HEK293 (cell line): ENCODE data around the gene CPN1.

Experiments used
- CTCF ChIA-PET: fragments of 350-600 bp; formaldehyde crosslinking; extraction: SDS; loops from one replicate; lab custom pipeline; 2021; ENCODE audit warnings: antibody characterized with exemption; lab: Yijun Ruan, JAX
- POLR2A ChIA-PET: fragments of 300-600 bp; formaldehyde crosslinking; extraction: SDS; loops from one replicate; lab custom pipeline; 2020; ENCODE audit warnings: antibody characterized with exemption, inconsistent platforms; lab: Yijun Ruan, JAX
- H3K27ac ChIP-seq: fragments of 200-500 bp; sonication (Bioruptor generic); 2 replicates; pipeline ENCODE4 v1.5.1; 2014; ENCODE audit warnings: low read depth, low read length, control low read depth, inconsistent platforms; ENCODE audit errors: extremely low read depth
- H3K36me3 ChIP-seq, 2 experiments: fragments of 200-500 bp in 1 of 2; sonication (Bioruptor generic) in 1 of 2; 1 replicate in 1 of 2; 2 replicates in 1 of 2; pipeline ENCODE4 v1.5.1; 2014 to 2017; ENCODE audit warnings: inconsistent platforms in 2 of 2, low read length in 2 of 2; ENCODE audit not compliant: control insufficient read depth in 2 of 2, insufficient read depth in 1 of 2
- H3K4me1 ChIP-seq: fragments of 200-500 bp; sonication (Bioruptor generic); 2 replicates; pipeline ENCODE4 v1.5.1; 2014; ENCODE audit warnings: mild to moderate bottlenecking, low read length, inconsistent platforms; ENCODE audit not compliant: control insufficient read depth, insufficient read depth
- H3K4me3 ChIP-seq: 2 replicates; pipeline ENCODE4 v1.5.1; 2011; ENCODE audit warnings: low read depth, mild to moderate bottlenecking, control low read depth, low read length, moderate library complexity
- H3K9me3 ChIP-seq: fragments of 200-500 bp; sonication (Bioruptor generic); 2 replicates; pipeline ENCODE4 v1.5.1; 2014; ENCODE audit warnings: low read depth, low read length, inconsistent platforms; ENCODE audit not compliant: control insufficient read depth, insufficient read depth
- HOXD13 ChIP-seq: sonication (generic); formaldehyde crosslinking; IDR thresholded peaks from 2 replicates; pipeline ENCODE4 v1.8.0; 2022; ENCODE audit warnings: missing genetic modification reagents, borderline replicate concordance
- OSR2 ChIP-seq: fragments of 450-650 bp; formaldehyde crosslinking; IDR thresholded peaks from 2 replicates; pipeline ENCODE4 v1.5.1; 2016; ENCODE audit warnings: missing biosample characterization, missing genetic modification characterization
- SALL2 ChIP-seq: fragments of 450-650 bp; formaldehyde crosslinking; IDR thresholded peaks from 2 replicates; pipeline ENCODE4 v1.5.0; 2017; ENCODE audit warnings: missing biosample characterization, mild to moderate bottlenecking, missing genetic modification characterization, borderline replicate concordance
- SCRT1 ChIP-seq: fragments of 450-650 bp; formaldehyde crosslinking; IDR thresholded peaks from 2 replicates; pipeline ENCODE4 v1.5.1; 2016; ENCODE audit warnings: missing biosample characterization, missing genetic modification characterization, borderline replicate concordance
- SP7 ChIP-seq: fragments of 450-650 bp; formaldehyde crosslinking; IDR thresholded peaks from 2 replicates; pipeline ENCODE4 v1.5.1; 2016; ENCODE audit warnings: missing biosample characterization, missing genetic modification characterization
- ZBTB20 ChIP-seq: fragments of 450-650 bp; formaldehyde crosslinking; IDR thresholded peaks from 2 replicates; pipeline ENCODE4 v1.5.1; 2016; ENCODE audit warnings: missing biosample characterization, missing genetic modification characterization
- ZBTB44 ChIP-seq: fragments of 450-650 bp; IDR thresholded peaks from 2 replicates; pipeline ENCODE4 v1.5.1; 2018; ENCODE audit warnings: missing biosample characterization, mild to moderate bottlenecking, missing genetic modification characterization
- ZBTB6 ChIP-seq: fragments of 450-650 bp; formaldehyde crosslinking; IDR thresholded peaks from 2 replicates; pipeline ENCODE4 v1.5.1; 2017; ENCODE audit warnings: missing biosample characterization, missing genetic modification characterization
- ZNF133 ChIP-seq: fragments of 450-650 bp; formaldehyde crosslinking; IDR thresholded peaks from 2 replicates; pipeline ENCODE4 v1.5.1; 2016; ENCODE audit warnings: missing biosample characterization, missing genetic modification characterization
- ZNF138 ChIP-seq: fragments of 450-650 bp; formaldehyde crosslinking; IDR thresholded peaks from 2 replicates; pipeline ENCODE4 v1.5.1; 2016; ENCODE audit warnings: missing biosample characterization, missing genetic modification characterization, borderline replicate concordance
- ZNF169 ChIP-seq: fragments of 450-650 bp; formaldehyde crosslinking; IDR thresholded peaks from 2 replicates; pipeline ENCODE4 v1.5.1; 2016; ENCODE audit warnings: missing biosample characterization, missing genetic modification characterization
- ZNF174 ChIP-seq: fragments of 450-650 bp; formaldehyde crosslinking; IDR thresholded peaks from 2 replicates; pipeline ENCODE4 v1.5.0; 2017; ENCODE audit warnings: missing biosample characterization, mild to moderate bottlenecking, missing genetic modification characterization
- ZNF266 ChIP-seq: fragments of 450-650 bp; formaldehyde crosslinking; IDR thresholded peaks from 2 replicates; pipeline ENCODE4 v1.5.1; 2016; ENCODE audit warnings: missing biosample characterization, missing genetic modification characterization, low read depth
- ZNF335 ChIP-seq: fragments of 450-650 bp; formaldehyde crosslinking; conservative IDR thresholded peaks from 2 replicates; pipeline ENCODE4 v1.5.1; 2016; ENCODE audit warnings: missing biosample characterization, missing genetic modification characterization
- ZNF514 ChIP-seq: fragments of 450-650 bp; formaldehyde crosslinking; IDR thresholded peaks from 2 replicates; pipeline ENCODE4 v1.5.1; 2016; ENCODE audit warnings: missing biosample characterization, missing genetic modification characterization
- ZNF654 ChIP-seq: fragments of 450-650 bp; formaldehyde crosslinking; IDR thresholded peaks from 2 replicates; pipeline ENCODE4 v1.5.1; 2016; ENCODE audit warnings: low read depth, missing biosample characterization, missing genetic modification characterization
- ZNF677 ChIP-seq: fragments of 450-650 bp; IDR thresholded peaks from 2 replicates; pipeline ENCODE4 v1.5.0; 2018; ENCODE audit warnings: missing biosample characterization, mild to moderate bottlenecking, missing genetic modification characterization, moderate library complexity
- TF ChIP-seq, protein P1 (sequence below): fragments of 450-650 bp; formaldehyde crosslinking; IDR thresholded peaks from 2 replicates; pipeline ENCODE4 v1.5.1; 2016; ENCODE audit warnings: missing biosample characterization, missing genetic modification characterization
- TF ChIP-seq, protein P2 (sequence below): fragments of 450-650 bp; formaldehyde crosslinking; IDR thresholded peaks from 2 replicates; pipeline ENCODE4 v1.5.1; 2016; ENCODE audit warnings: missing biosample characterization, missing genetic modification characterization
- TF ChIP-seq, protein P3 (sequence below): fragments of 450-650 bp; formaldehyde crosslinking; optimal IDR thresholded peaks from 2 replicates; pipeline ENCODE3; 2016; ENCODE audit warnings: missing biosample characterization, mild to moderate bottlenecking, missing genetic modification characterization
- TF ChIP-seq, protein P4 (sequence below): fragments of 450-650 bp; formaldehyde crosslinking; IDR thresholded peaks from 2 replicates; pipeline ENCODE4 v1.5.1; 2016; ENCODE audit warnings: missing biosample characterization, missing genetic modification characterization

Gene CPN1

DNA sequence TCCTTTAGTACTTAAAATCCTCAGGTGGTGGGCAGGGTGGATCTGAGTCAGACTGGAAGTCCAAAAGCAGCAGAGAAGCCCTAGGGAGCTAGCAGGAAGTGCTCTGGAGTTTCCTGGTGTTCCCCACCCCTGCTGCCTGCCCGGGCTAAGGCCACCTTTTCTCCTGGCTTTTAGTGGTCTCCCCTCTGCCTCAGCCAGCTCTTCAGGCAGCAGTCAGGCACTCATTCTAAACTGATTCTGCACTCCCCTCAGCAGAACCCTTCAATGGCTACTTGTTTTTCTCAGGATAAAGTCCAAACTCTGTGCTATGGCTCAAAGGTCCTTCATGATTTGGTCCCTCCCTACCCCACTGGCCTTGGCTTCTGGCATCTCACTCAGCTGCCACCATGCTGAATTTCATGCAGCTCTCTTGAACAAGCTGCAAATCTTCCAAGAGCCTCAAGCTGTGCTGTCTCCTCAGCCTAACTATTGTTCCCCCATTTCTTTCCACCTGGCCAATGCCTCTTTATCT, 43.1 kb downstream of the CPN1 start:
- Histone ChIP-seq H3K27ac (no peak overlapping the region), H3K4me3 (no peak overlapping the region), H3K4me1 (no peaks in the 10 kb centered on the region), H3K36me3 (no peaks in the 10 kb centered on the region), H3K9me3 (no peaks in the 10 kb centered on the region)
- ChIA-PET CTCF (interaction anchor here (0.6 to 1.3 kb wide), 3 partner anchors 7 to 179 kb away, joined by 3 to 10 read pairs (median 8); partner anchors contain the start of gene DNMBP), POLR2A (no interaction called here)
- TF ChIP-seq SALL2 (no peak), SP7 (tag by site-specific recombination) (no peak), ZBTB44 (tag by site-specific recombination) (no peak), ZNF335 (tag by site-specific recombination) (peak; percentile 30; the same call in 1 of the 2 replicates)
- TF ChIP-seq, protein P1, sequence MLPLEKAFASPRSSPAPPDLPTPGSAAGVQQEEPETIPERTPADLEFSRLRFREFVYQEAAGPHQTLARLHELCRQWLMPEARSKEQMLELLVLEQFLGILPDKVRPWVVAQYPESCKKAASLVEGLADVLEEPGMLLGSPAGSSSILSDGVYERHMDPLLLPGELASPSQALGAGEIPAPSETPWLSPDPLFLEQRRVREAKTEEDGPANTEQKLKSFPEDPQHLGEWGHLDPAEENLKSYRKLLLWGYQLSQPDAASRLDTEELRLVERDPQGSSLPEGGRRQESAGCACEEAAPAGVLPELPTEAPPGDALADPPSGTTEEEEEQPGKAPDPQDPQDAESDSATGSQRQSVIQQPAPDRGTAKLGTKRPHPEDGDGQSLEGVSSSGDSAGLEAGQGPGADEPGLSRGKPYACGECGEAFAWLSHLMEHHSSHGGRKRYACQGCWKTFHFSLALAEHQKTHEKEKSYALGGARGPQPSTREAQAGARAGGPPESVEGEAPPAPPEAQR (tag by site-specific recombination): no peak

DNA sequence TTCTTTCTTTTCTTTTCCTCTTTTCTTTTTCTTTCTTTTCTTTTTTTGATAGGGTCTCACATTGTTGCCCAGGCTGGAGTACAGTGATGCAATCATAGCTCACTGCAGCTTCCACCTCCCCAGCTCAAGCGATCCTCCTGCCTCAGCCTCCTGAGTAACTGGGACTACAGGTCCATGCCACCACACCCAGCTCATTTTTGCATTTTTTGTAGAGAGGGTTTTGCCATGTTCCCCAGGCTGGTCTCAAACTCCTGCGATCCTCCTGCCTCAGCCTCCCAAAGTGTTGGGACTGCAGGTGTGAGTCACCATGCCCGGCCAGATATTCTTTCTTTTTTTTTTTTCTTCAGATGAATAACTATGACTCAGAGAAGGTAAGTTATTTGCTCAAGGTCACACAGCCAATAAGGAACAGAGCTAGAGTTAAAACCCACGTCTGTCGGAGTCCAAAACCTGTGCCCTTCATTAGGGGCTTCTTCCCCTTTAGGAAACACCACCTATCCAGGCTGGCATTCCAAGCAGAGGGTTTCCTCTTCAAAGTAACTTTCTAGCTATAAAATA, 43.8 kb downstream of the CPN1 start:
- H3K27ac ChIP-seq: no peak overlapping the region
- no peak overlapping the region for H3K4me3 ChIP-seq
- TF ChIP-seq ZBTB20 (no peak), ZNF174 (no peak), ZNF133 (tag by site-specific recombination) (no peak), ZNF514 (tag by site-specific recombination) (no peak), OSR2 (tag by site-specific recombination) (no peak), SCRT1 (tag by site-specific recombination) (no peak), HOXD13 (CRISPR knock-in tag) (no peak), ZNF677 (tag by site-specific recombination) (no peak), ZNF266 (tag by site-specific recombination) (no peak)
- TF ChIP-seq, protein P2, sequence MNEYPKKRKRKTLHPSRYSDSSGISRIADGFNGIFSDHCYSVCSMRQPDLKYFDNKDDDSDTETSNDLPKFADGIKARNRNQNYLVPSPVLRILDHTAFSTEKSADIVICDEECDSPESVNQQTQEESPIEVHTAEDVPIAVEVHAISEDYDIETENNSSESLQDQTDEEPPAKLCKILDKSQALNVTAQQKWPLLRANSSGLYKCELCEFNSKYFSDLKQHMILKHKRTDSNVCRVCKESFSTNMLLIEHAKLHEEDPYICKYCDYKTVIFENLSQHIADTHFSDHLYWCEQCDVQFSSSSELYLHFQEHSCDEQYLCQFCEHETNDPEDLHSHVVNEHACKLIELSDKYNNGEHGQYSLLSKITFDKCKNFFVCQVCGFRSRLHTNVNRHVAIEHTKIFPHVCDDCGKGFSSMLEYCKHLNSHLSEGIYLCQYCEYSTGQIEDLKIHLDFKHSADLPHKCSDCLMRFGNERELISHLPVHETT (tag by site-specific recombination): no peak
- TF ChIP-seq, protein P3, sequence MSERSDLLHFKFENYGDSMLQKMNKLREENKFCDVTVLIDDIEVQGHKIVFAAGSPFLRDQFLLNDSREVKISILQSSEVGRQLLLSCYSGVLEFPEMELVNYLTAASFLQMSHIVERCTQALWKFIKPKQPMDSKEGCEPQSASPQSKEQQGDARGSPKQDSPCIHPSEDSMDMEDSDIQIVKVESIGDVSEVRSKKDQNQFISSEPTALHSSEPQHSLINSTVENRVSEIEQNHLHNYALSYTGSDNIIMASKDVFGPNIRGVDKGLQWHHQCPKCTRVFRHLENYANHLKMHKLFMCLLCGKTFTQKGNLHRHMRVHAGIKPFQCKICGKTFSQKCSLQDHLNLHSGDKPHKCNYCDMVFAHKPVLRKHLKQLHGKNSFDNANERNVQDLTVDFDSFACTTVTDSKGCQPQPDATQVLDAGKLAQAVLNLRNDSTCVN (tag by site-specific recombination): no peak
- TF ChIP-seq, all 188 proteins: peak for 0
- ChIA-PET POLR2A (no interaction called here), CTCF (interaction anchor here (1.3 kb wide), 1 partner anchor 8 kb away, joined by 10 read pairs; no protein-coding TSS in a partner anchor)
- no peaks in the 10 kb centered on the region for H3K36me3 ChIP-seq
- no peaks in the 10 kb centered on the region for H3K4me1 ChIP-seq
- H3K9me3 ChIP-seq: no peaks in the 10 kb centered on the region

DNA sequence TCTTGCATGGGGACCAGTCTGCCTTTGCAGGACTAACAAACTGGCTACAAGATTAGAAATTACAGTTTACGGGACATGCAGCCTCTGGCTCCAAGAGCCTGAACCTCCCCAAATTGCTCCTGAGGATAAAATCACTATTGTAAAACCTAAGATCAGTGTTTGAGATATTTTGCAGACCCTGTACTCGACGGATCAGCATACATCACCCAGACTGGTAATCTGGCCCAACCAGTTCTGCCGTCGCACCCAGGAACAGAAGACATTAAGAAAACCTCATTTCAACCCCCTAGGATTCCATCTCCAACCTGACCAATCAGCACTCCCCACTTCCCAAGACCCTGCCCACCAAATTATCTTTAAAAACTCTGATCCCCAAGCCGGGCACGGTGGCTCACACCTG, 44.8 kb downstream of the CPN1 start:
- Histone ChIP-seq H3K4me1 (no peaks in the 10 kb centered on the region), H3K4me3 (no peak overlapping the region), H3K9me3 (no peaks in the 10 kb centered on the region), H3K27ac (no peak overlapping the region), H3K36me3 (no peaks in the 10 kb centered on the region)
- ChIA-PET CTCF (interaction anchor here (0.7 kb wide), 1 partner anchor 207 kb away, joined by 3 read pairs; no protein-coding TSS in a partner anchor), POLR2A (no interaction called here)
- TF ChIP-seq ZNF654 (tag by site-specific recombination): no peak
- TF ChIP-seq ZNF169 (tag by site-specific recombination): no peak
- TF ChIP-seq ZNF138 (tag by site-specific recombination): no peak
- TF ChIP-seq ZBTB6 (tag by site-specific recombination): no peak
- TF ChIP-seq, protein P4, sequence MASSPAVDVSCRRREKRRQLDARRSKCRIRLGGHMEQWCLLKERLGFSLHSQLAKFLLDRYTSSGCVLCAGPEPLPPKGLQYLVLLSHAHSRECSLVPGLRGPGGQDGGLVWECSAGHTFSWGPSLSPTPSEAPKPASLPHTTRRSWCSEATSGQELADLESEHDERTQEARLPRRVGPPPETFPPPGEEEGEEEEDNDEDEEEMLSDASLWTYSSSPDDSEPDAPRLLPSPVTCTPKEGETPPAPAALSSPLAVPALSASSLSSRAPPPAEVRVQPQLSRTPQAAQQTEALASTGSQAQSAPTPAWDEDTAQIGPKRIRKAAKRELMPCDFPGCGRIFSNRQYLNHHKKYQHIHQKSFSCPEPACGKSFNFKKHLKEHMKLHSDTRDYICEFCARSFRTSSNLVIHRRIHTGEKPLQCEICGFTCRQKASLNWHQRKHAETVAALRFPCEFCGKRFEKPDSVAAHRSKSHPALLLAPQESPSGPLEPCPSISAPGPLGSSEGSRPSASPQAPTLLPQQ: no peak
